HepG2 (cell line): ENCODE measurements around the gene NGEF. TPM values are rescaled to one million over a fixed set of nuclear protein-coding genes. Genes with fewer than 3 reads are reported as not detected.
A peak's percentile ranks its signal among the peaks of the same experiment; 100 is the strongest.

Experiments
- ATAC-seq: fragments of 200-7000 bp; cut with Tn5 transposase; 3 replicates; pipeline ENCODE4 v1.9.1; 2020; ENCODE audit warnings: mild to moderate bottlenecking, moderate library complexity
- BruUV-seq: library from RNA; stranded (reverse); fragments of 400-500 nt; replicated peaks from 2 replicates; lab custom pipeline; 2021; lab: Mats Ljungman, UMichigan
- CTCF ChIA-PET: fragments of 300-600 bp; formaldehyde crosslinking; extraction: SDS; loops from one replicate; lab custom pipeline; 2021; ENCODE audit warnings: low total read pairs, inconsistent platforms, low intra/inter-chr PET ratio; lab: Yijun Ruan, JAX
- POLR2A ChIA-PET: fragments of 350-600 bp; sonication (Branson Sonifier 250); formaldehyde crosslinking; loops from one replicate; lab custom pipeline; 2020; ENCODE audit warnings: antibody characterized with exemption, inconsistent platforms; lab: Yijun Ruan, JAX
- DNase-seq: peaks from one replicate; pipeline ENCODE4 v3.0.0-alpha.2; 2015; ENCODE audit warnings: low spot score
- FAIRE-seq: peaks from 3 replicates; lab custom pipeline; 2011; peaks lifted over from hg19 to GRCh38; lab: Jason Lieb, UNC
- H2AFZ ChIP-seq: one replicate; pipeline ENCODE4 v1.6.1; 2011; ENCODE audit warnings: low read length, inconsistent platforms
- H3K27ac ChIP-seq: fragments of 300-600 bp; 3 replicates; pipeline ENCODE4 v1.8.0; 2011; ENCODE audit warnings: mixed run types, mild to moderate bottlenecking, mixed read lengths, low read length, inconsistent platforms; ENCODE audit not compliant: insufficient read depth; ENCODE audit errors: extremely low read length
- H3K27me3 ChIP-seq, 2 experiments: fragments of 200-600 bp in 1 of 2; 2 replicates in 1 of 2; 3 replicates in 1 of 2; pipeline versions ENCODE4 v1.6.0 to v1.8.0; 2011; ENCODE audit warnings: low read length in 2 of 2, mild to moderate bottlenecking in 2 of 2, moderate library complexity in 2 of 2, inconsistent platforms in 1 of 2; ENCODE audit not compliant: insufficient read depth in 2 of 2, control insufficient read depth in 1 of 2
- H3K36me3 ChIP-seq, 2 experiments: fragments of 200-600 bp in 1 of 2; replicated peaks in 1 of 2; 2 replicates in 1 of 2; 3 replicates in 1 of 2; pipeline versions ENCODE4 v1.5.1 to v1.8.0; 2011; ENCODE audit warnings: low read length in 2 of 2, inconsistent platforms in 1 of 2; ENCODE audit not compliant: insufficient read depth in 2 of 2, control insufficient read depth in 1 of 2
- H3K4me1 ChIP-seq: 2 replicates; pipeline ENCODE4 v1.5.1; 2012; ENCODE audit warnings: low read length, inconsistent platforms; ENCODE audit not compliant: insufficient read depth
- H3K4me2 ChIP-seq: 2 replicates; pipeline ENCODE4 v1.6.0; 2011; ENCODE audit warnings: low read depth, low read length, inconsistent platforms
- H3K4me3 ChIP-seq, 3 experiments: fragments of 200-600 bp in 1 of 3; sonication (generic), shearing (Covaris generic) in 1 of 3; replicated peaks in 1 of 3; 2 replicates each; pipeline ENCODE4 v1.5.1; 2011 to 2016; ENCODE audit warnings: low read length in 3 of 3, inconsistent platforms in 2 of 3, low read depth in 2 of 3, mild to moderate bottlenecking in 2 of 3, control low read depth in 1 of 3, mixed read lengths in 1 of 3; ENCODE audit not compliant: insufficient read depth in 1 of 3
- H3K79me2 ChIP-seq: one replicate; pipeline ENCODE4 v1.6.1; 2011; ENCODE audit warnings: low read length, inconsistent platforms; ENCODE audit not compliant: insufficient read depth
- H3K9ac ChIP-seq: 2 replicates; pipeline ENCODE4 v1.6.0; 2011; ENCODE audit warnings: mild to moderate bottlenecking, low read depth, low read length, inconsistent platforms; ENCODE audit not compliant: insufficient read depth
- H3K9me3 ChIP-seq: 2 replicates; pipeline ENCODE4 v1.5.1; 2012; ENCODE audit warnings: mild to moderate bottlenecking, low read length
- H4K20me1 ChIP-seq: 2 replicates; pipeline ENCODE4 v1.6.0; 2011; ENCODE audit warnings: inconsistent platforms, mild to moderate bottlenecking, low read length, moderate library complexity; ENCODE audit not compliant: insufficient read depth
- GMEB1 ChIP-seq: sonication (generic); formaldehyde crosslinking; IDR thresholded peaks from 2 replicates; pipeline ENCODE4 v1.5.1; 2020; ENCODE audit warnings: missing genetic modification reagents, mild to moderate bottlenecking, borderline replicate concordance
- HCFC1 ChIP-seq: fragments of 150-350 bp; IDR thresholded peaks from 2 replicates; pipeline ENCODE4 v1.6.1; 2014; ENCODE audit warnings: low read depth, low read length
- PHF20 ChIP-seq: sonication (generic); formaldehyde crosslinking; IDR thresholded peaks from 2 replicates; pipeline ENCODE4 v1.5.0; 2020; ENCODE audit warnings: mild to moderate bottlenecking, missing genetic modification reagents
- SALL2 ChIP-seq: sonication (generic); formaldehyde crosslinking; IDR thresholded peaks from 2 replicates; pipeline ENCODE4 v1.8.1; 2023; ENCODE audit warnings: mild to moderate bottlenecking, missing genetic modification reagents, inconsistent platforms
- SOX13 ChIP-seq, 3 experiments: fragments of 450-650 bp in 1 of 3; sonication (generic) in 1 of 3; formaldehyde crosslinking in 1 of 3; IDR thresholded peaks in 2 of 3; conservative IDR thresholded peaks in 1 of 3; 2 replicates each; pipeline versions ENCODE4 v1.5.0 to v1.6.1; 2016 to 2020; ENCODE audit warnings: antibody characterized with exemption in 1 of 3, mild to moderate bottlenecking in 1 of 3, missing compliant biosample characterization in 1 of 3, missing genetic modification reagents in 1 of 3, moderate library complexity in 1 of 3
- ZNF563 ChIP-seq: sonication (generic); formaldehyde crosslinking; IDR thresholded peaks from 2 replicates; pipeline ENCODE4 v1.8.0; 2022; ENCODE audit warnings: mild to moderate bottlenecking, moderate library complexity, missing genetic modification reagents
- ZNF687 ChIP-seq: sonication (generic); formaldehyde crosslinking; IDR thresholded peaks from 2 replicates; pipeline ENCODE4 v1.5.1; 2020; ENCODE audit warnings: mild to moderate bottlenecking, missing genetic modification reagents, moderate library complexity
- WGBS: methylation state at CpG from one replicate; pipeline ENCODE4 v1.1.6; 2017; ENCODE audit warnings: low lambda C conversion rate; 5-methylcytosine and 5-hydroxymethylcytosine counted together
- in situ Hi-C: cut with HindIII; loops from 2 replicates; pipeline ENCODE4 v1.10.0; 2017; ENCODE audit warnings: low pct_unique_long_range_greater_than_20kb; ENCODE audit not compliant: extremely low pct_ligation_motif_present
- intact Hi-C: fragments of 100-400 bp; cut with micrococcal nuclease; formaldehyde crosslinking; loops from one replicate; pipeline ENCODE4 v1.10.0; 2022; ENCODE audit not compliant: unreplicated experiment
- polyA plus RNA-seq, 8 experiments: library from polyadenylated mRNA; depleted of rRNA in 3 of 8; stranded (reverse) in 7 of 8; unstranded in 1 of 8; fragments of >200 nt; fragmentation: Illumina TruSeq in 4 of 8; extraction: Trizol in 4 of 8; gene quantifications; 2 replicates each; pipeline versions ENCODE4 v1.2.1 to v1.2.3, GENCODE V29; 2011 to 2016; ENCODE audit warnings: low read depth in 4 of 8, missing spikeins in 1 of 8, mixed read lengths in 1 of 8; ENCODE audit not compliant: insufficient read depth in 1 of 8
- total RNA-seq, 5 experiments: library from RNA; depleted of rRNA; stranded (reverse); fragments of >200 nt; fragmentation: Illumina TruSeq; extraction: Trizol; gene quantifications; 2 replicates each; pipeline ENCODE4 v1.2.3, GENCODE V29; 2016; ENCODE audit warnings: low read depth in 1 of 5

The NGEF gene
- total and polyA plus RNA-seq, 2 of the 13 experiments (the other 11 are each of a cell fraction or from before 2014, with no cell fraction given): 14.4 to 36.9 TPM

GRCh38 chr2:233058717-233059546, 45.9 kb upstream of the NGEF start (continued):
- 0 out of 2 replicates have a peak, but pooled peaks have one; percentile 16 for TF ChIP-seq PHF20 (CRISPR knock-in tag)
- peak; percentile 1; the same call in 1 of the 2 replicates for TF ChIP-seq GMEB1 (CRISPR knock-in tag)
- TF ChIP-seq SALL2 (CRISPR knock-in tag): 0 out of 2 replicates have a peak, but pooled peaks have one; percentile 24
- no peak for TF ChIP-seq SOX13 (IDR thresholded peaks at IDR 0.05)
- TF ChIP-seq SOX13 (CRISPR knock-in tag; conservative IDR thresholded peaks at IDR 0.05 in 1 of 2, IDR thresholded peaks at IDR 0.05 in 1 of 2): no peak
- TF ChIP-seq ZNF563 (CRISPR knock-in tag): no peak
- TF ChIP-seq, all 625 proteins: peak for 12

- no TSS peak for BruUV-seq
- in situ Hi-C loops: no loop called here
- H3K36me3 ChIP-seq: no peaks in the 10 kb centered on the region
- no peaks in the 10 kb centered on the region for H3K9me3 ChIP-seq
- intact Hi-C loops: no loop called here
- H3K4me2 ChIP-seq: no peak overlapping the region
- no peak for DNase-seq
- no peak overlapping the region for H3K4me3 ChIP-seq
- no peak overlapping the region for H3K9ac ChIP-seq
- H3K27me3 ChIP-seq: peaks cover 0 to 5% of the 10 kb centered on the region in 2 experiments; a peak in 1 of 5 replicates
- no peaks in the 10 kb centered on the region for H4K20me1 ChIP-seq
- H3K27ac ChIP-seq: no peak overlapping the region
- FAIRE-seq: no peak
- H3K79me2 ChIP-seq: no peaks in the 10 kb centered on the region
- no peak overlapping the region for H2AFZ ChIP-seq
- no peak for ATAC-seq
- POLR2A ChIA-PET: no interaction called here
- peaks cover 51% of the 10 kb centered on the region for H3K4me1 ChIP-seq
- no peak for TF ChIP-seq HCFC1
- 0 out of 2 replicates have a peak, but pooled peaks have one; percentile 14 for TF ChIP-seq ZNF687 (CRISPR knock-in tag)
- TF ChIP-seq, all 625 proteins: peak for 1
- WGBS: 28% methylated on average over 4 of the region's 6 CpGs
- CTCF ChIA-PET: interaction anchor here (1.0 kb wide), 1 partner anchor 28 kb away, joined by 3 read pairs; no protein-coding TSS in a partner anchor
Observed at GRCh38 chr2:233056961-233057605, 44.0 kb upstream of the NGEF start.
